ENCODE results near the gene DHX36.

The DHX36 gene

GRCh38 chr3:154224866-154225265 is 99.4 kb downstream of the DHX36 start:
- DNase-seq (ENCODE audit: low read depth): no peak

GRCh38 chr3:154224366-154224765 is 99.9 kb downstream of the DHX36 start:
- DNase-seq (ENCODE audit: low read depth): no peak

DNA sequence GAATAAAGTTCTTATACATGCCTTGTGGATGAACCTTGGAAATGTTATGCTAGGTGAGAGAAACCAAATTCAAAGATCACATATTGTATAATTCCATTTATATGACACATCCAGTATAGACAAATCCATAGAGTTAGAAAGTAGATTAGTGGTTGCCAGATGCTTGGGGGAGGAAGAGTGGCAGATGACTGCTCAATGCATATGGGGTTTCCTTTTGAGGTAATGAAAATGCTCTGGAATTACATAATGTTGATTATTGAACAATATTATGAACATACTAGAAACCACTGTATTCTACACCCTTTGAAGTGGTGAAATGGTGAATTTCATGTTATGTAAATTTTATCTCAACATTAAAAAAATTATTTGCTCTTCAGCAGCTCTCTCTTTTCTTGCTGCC is 100.8 kb downstream of the DHX36 start:
- no peak for DNase-seq (ENCODE audit: low read depth)
